Breast epithelium (tissue), 4 donors: ENCODE data around the gene PDSS2. TPM values are rescaled to one million over a fixed set of nuclear protein-coding genes. Genes with fewer than 3 reads are reported as not detected.

ENCODE experiments used
- DNase-seq, 2 donors: peaks; one replicate each; pipeline ENCODE4 v3.0.0-alpha.2; 2019; ENCODE audit warnings: low spot score in 2 of 2
- H3K27ac ChIP-seq, 2 donors: fragments of 200-600 bp; sonication (generic) in 1 of 2; one replicate each; pipeline ENCODE4 v1.5.1; 2016 to 2019; ENCODE audit warnings: mild to moderate bottlenecking in 1 of 2
- H3K27me3 ChIP-seq, 2 donors: fragments of 200-600 bp; sonication (generic) in 1 of 2; one replicate each; pipeline versions ENCODE4 v1.5.1 to v1.6.0; 2017 to 2019; ENCODE audit warnings: control low read depth in 1 of 2, mild to moderate bottlenecking in 1 of 2
- H3K36me3 ChIP-seq: fragments of 200-600 bp; one replicate; pipeline ENCODE4 v1.5.1; 2019
- H3K4me1 ChIP-seq, 2 donors: fragments of 200-600 bp; sonication (generic); one replicate each; pipeline ENCODE4 v1.5.1; 2016 to 2019; ENCODE audit warnings: control low read depth in 1 of 2
- H3K4me3 ChIP-seq, 3 donors: fragments of 200-600 bp; sonication (generic); 1 replicate in 2 of 3; 2 replicates in 1 of 3; pipeline ENCODE4 v1.5.1; 2016 to 2019; ENCODE audit warnings: mild to moderate bottlenecking in 3 of 3, moderate library complexity in 2 of 3
- H3K9me3 ChIP-seq, 2 donors: fragments of 200-600 bp; sonication (generic) in 1 of 2; one replicate each; pipeline ENCODE4 v1.5.1; 2016 to 2019; ENCODE audit warnings: control low read depth in 1 of 2
- POLR2A ChIP-seq: fragments of 450-650 bp; IDR thresholded peaks from one replicate; pipeline ENCODE4 v1.6.1; 2016; ENCODE audit warnings: antibody characterized with exemption, mild to moderate bottlenecking, moderate library complexity
- POLR2AphosphoS5 ChIP-seq, 3 donors: sonication (generic); formaldehyde crosslinking; IDR thresholded peaks; one replicate each; pipeline ENCODE4 v1.6.1; 2017; ENCODE audit warnings: antibody characterized with exemption in 3 of 3
- intact Hi-C: fragments of 100-400 bp; cut with DNase I; formaldehyde crosslinking; loops from one replicate; pipeline ENCODE4 v1.15.1; 2023; ENCODE audit warnings: low total_unique reads
- total RNA-seq, 3 donors: library from RNA; depleted of rRNA; stranded (reverse); fragments of >200 nt; gene quantifications; one replicate each; pipeline ENCODE4 v1.1.0, GENCODE V29; 2016
- TF ChIP-seq, protein P1 (sequence below), 3 donors: fragments of 450-650 bp; IDR thresholded peaks; one replicate each; pipeline ENCODE4 v1.5.1; 2016 to 2017; ENCODE audit warnings: antibody characterized with exemption in 3 of 3, mild to moderate bottlenecking in 3 of 3, moderate library complexity in 3 of 3

PDSS2 gene
- total RNA-seq, 3 donors from 2014 or later: 6.9 to 13.5 (median 11.1) TPM

GRCh38 chr6:107408714-107409113 lies 50.6 kb downstream of the PDSS2 start:
- TF ChIP-seq, protein P1, sequence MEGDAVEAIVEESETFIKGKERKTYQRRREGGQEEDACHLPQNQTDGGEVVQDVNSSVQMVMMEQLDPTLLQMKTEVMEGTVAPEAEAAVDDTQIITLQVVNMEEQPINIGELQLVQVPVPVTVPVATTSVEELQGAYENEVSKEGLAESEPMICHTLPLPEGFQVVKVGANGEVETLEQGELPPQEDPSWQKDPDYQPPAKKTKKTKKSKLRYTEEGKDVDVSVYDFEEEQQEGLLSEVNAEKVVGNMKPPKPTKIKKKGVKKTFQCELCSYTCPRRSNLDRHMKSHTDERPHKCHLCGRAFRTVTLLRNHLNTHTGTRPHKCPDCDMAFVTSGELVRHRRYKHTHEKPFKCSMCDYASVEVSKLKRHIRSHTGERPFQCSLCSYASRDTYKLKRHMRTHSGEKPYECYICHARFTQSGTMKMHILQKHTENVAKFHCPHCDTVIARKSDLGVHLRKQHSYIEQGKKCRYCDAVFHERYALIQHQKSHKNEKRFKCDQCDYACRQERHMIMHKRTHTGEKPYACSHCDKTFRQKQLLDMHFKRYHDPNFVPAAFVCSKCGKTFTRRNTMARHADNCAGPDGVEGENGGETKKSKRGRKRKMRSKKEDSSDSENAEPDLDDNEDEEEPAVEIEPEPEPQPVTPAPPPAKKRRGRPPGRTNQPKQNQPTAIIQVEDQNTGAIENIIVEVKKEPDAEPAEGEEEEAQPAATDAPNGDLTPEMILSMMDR (IDR thresholded peaks at IDR 0.05): no peak
- no peak for TF ChIP-seq POLR2AphosphoS5 (IDR thresholded peaks at IDR 0.05)
- no peak for TF ChIP-seq POLR2A
- Histone ChIP-seq H3K36me3 (no peaks in the 10 kb centered on the region), H3K9me3 (no peaks in the 10 kb centered on the region), H3K27ac (no peak overlapping the region), H3K27me3 (no peaks in the 10 kb centered on the region), H3K4me1 (no peaks in the 10 kb centered on the region), H3K4me3 (no peak overlapping the region)
- intact Hi-C loops: no loop called here
- DNase-seq: no peak

DNA sequence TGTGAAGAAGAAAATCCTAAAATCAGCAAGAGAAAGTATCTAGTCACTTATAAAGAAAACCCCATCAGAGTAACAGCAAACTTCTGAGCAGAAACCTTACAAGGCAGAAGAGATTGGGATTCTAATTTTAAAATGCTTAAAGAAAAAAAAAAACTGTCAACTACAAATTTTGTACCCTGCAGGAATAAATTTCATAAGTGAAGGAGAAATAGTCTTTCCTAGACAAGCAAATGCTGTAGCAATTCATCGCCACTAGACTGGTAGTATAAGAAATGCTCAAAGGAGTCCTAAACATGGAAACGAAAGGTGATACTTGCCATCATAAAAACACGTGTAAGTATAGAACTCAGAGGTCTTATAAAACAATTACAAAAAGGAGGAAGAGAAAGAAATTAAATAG lies 54.4 kb downstream of the PDSS2 start:
- DNase-seq: no peak
- H3K27me3 ChIP-seq: no peaks in the 10 kb centered on the region
- no peak overlapping the region for H3K27ac ChIP-seq
- no peak overlapping the region for H3K4me3 ChIP-seq
- intact Hi-C loops: no loop called here
- H3K4me1 ChIP-seq: no peaks in the 10 kb centered on the region
- TF ChIP-seq, protein P1 (IDR thresholded peaks at IDR 0.05): no peak
- no peaks in the 10 kb centered on the region for H3K36me3 ChIP-seq
- peaks cover 15 to 19% of the 10 kb centered on the region in 2 donors for H3K9me3 ChIP-seq

GRCh38 chr6:107402533-107402932 lies 56.8 kb downstream of the PDSS2 start:
- Histone ChIP-seq H3K4me3 (no peak overlapping the region), H3K36me3 (no peaks in the 10 kb centered on the region), H3K27me3 (no peaks in the 10 kb centered on the region), H3K4me1 (no peaks in the 10 kb centered on the region), H3K9me3 (peaks cover 15 to 19% of the 10 kb centered on the region in 2 donors), H3K27ac (no peak overlapping the region)
- no peak for DNase-seq
- intact Hi-C loops: no loop called here
- TF ChIP-seq POLR2A: no peak
- no peak for TF ChIP-seq POLR2AphosphoS5 (IDR thresholded peaks at IDR 0.05)
- TF ChIP-seq, protein P1 (IDR thresholded peaks at IDR 0.05): no peak

DNA sequence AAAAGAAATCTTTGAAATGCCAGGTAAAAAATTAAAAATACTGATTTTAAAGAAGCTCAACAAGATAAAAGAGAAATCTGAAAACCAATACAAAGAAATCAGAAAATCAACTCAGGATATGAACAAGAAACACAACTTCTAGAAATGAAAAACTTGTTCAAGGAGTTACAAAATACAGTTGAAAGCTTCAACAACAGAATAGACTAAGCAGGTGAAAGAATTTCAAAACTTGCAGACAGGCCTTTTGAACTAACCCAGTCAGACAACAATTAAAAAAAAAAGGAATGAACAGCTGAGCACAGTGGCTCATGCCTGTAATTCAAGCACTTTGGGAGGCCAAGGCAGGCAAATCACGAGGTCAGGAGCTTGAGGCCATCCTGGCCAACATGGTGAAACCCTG lies 57.8 kb downstream of the PDSS2 start:
- H3K4me3 ChIP-seq: no peak overlapping the region
- no peaks in the 10 kb centered on the region for H3K27me3 ChIP-seq
- H3K36me3 ChIP-seq: no peaks in the 10 kb centered on the region
- intact Hi-C loops: no loop called here
- TF ChIP-seq, protein P1 (IDR thresholded peaks at IDR 0.05): no peak
- no peak overlapping the region for H3K27ac ChIP-seq
- no peak for DNase-seq
- peaks cover 15 to 19% of the 10 kb centered on the region in 2 donors for H3K9me3 ChIP-seq
- no peaks in the 10 kb centered on the region for H3K4me1 ChIP-seq

DNA sequence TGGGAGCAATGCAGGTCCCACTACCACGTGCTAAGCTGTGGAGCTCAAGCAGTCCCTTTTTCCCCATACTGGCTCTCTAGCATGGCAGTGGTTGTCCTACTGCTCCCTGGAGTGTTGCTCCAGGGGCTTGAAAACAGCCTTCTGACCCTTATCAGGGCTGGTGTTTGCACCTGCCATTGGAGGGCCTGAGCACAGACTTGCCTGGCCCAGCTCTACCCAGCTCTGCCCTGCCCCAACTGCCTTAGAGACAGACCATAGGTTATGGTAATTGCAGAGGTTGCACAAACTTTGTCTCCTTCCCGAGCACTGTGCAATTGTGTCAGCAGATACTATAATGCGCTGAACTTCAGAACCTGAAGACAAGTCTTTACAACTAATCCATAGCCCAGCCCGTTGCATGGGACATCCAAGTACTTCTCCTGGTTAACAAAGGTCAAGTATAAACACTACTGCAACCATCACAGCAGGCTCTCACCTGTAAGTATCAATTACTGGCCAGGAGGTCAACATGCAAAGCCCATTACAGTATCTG lies 58.7 kb downstream of the PDSS2 start:
- Histone ChIP-seq H3K4me3 (no peak overlapping the region), H3K27ac (no peak overlapping the region), H3K9me3 (peaks cover 15 to 19% of the 10 kb centered on the region in 2 donors), H3K27me3 (no peaks in the 10 kb centered on the region), H3K4me1 (no peaks in the 10 kb centered on the region), H3K36me3 (no peaks in the 10 kb centered on the region)
- intact Hi-C loops: no loop called here
- no peak for TF ChIP-seq POLR2AphosphoS5 (IDR thresholded peaks at IDR 0.05)
- no peak for TF ChIP-seq POLR2A
- TF ChIP-seq, protein P1 (IDR thresholded peaks at IDR 0.05): no peak
- no peak for DNase-seq
